HG03460 (cell line): Measurements from ENCODE around the gene EIF3C.
A peak's percentile ranks its signal among the peaks of the same experiment; 100 is the strongest.
"Not testable (repeated sequence)": the region's sequence is repeated elsewhere in the genome, so short reads cannot be mapped to it uniquely, and the experiment has no call there.

Experiments used
- ATAC-seq: cut with Tn5 transposase; IDR thresholded peaks from one replicate; pipeline ENCODE4 v1.9.1; 2021; ENCODE audit not compliant: unreplicated experiment

EIF3C gene, protein sequence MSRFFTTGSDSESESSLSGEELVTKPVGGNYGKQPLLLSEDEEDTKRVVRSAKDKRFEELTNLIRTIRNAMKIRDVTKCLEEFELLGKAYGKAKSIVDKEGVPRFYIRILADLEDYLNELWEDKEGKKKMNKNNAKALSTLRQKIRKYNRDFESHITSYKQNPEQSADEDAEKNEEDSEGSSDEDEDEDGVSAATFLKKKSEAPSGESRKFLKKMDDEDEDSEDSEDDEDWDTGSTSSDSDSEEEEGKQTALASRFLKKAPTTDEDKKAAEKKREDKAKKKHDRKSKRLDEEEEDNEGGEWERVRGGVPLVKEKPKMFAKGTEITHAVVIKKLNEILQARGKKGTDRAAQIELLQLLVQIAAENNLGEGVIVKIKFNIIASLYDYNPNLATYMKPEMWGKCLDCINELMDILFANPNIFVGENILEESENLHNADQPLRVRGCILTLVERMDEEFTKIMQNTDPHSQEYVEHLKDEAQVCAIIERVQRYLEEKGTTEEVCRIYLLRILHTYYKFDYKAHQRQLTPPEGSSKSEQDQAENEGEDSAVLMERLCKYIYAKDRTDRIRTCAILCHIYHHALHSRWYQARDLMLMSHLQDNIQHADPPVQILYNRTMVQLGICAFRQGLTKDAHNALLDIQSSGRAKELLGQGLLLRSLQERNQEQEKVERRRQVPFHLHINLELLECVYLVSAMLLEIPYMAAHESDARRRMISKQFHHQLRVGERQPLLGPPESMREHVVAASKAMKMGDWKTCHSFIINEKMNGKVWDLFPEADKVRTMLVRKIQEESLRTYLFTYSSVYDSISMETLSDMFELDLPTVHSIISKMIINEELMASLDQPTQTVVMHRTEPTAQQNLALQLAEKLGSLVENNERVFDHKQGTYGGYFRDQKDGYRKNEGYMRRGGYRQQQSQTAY

DNA sequence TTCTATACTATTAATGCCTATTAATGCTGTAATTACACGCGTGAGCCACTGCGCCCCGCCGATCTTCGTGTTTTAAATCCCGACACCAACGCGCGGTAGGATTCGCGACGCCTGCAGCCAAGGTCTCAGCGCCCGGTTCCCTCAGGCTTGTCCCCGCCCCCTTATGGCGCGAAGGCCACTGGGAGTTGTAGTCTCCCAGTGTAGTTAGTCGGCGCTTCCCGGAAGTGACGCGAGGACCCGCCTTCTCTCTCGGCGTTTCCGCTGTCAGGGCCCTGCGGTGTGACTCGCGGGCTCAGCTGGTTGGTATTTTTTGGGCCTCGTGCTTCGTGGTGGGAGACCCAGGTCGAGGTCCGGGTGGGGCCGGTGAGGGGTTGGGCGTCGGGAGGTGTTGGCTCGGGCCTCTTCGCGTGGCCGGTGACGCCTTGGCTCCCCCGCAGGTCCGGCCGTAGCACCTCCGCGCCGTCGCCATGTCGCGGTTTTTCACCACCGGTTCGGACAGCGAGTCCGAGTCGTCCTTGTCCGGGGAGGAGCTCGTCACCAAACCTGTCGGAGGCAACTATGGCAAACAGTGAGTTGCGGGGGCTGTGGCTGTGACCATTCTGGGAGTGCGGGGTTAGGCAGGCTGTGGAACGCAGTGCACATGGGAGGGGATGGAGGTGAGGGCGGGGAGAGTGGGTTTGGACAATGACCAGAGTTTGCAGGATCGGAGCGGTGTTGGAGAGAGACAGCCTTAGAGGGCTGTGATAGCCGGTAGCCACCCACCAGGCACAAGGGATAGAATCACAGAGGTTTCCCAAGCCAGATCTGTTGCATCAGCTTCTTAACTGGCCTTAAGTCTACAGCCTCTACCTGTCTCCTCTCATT, at the start of gene EIF3C:
Gene EIF3C (plus strand): TSS at position 245 of the 864 bp plus-strand sequence. CDS start 223 bp downstream, at position 468.
- ATAC-seq, result peak; percentile 95

DNA sequence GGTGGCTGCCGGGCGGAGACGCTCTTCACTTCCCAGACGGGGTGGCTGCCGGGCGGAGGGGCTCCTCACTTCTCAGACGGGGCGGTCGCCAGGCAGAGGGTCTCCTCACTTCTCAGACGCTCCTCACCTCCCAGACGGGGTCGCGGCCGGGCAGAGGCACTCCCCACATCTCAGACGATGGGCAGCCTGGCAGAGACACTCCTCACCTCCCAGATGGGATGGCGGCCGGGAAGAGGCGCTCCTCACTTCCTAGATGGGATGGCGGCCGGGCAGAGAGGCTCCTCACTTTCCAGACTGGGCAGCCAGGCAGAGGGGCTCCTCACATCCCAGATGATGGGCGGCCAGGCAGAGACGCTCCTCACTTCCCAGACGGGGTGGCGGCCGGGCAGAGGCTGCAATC, 45.0 kb upstream of the EIF3C start:
- ATAC-seq, result not testable (repeated sequence)

DNA sequence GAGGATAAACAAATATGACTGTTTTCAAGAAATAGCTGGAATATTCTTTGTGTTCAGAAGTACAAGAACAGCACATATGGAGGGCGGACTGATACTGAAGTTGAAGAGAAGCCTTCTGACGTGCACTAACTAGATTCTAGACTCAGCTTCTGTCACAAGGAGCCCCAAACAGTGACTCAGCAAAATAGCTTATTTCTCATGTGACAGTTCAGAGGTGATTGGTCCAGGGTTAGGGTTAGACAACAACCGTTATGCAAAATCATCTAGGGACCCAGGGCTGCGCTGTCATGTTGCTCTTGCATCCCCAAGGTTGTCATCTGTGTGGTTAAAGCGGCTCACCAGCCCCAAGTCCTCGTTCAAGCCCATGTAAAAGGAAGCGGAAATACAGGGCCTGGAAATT, 43.8 kb upstream of the EIF3C start:
- ATAC-seq, result not testable (repeated sequence)

DNA sequence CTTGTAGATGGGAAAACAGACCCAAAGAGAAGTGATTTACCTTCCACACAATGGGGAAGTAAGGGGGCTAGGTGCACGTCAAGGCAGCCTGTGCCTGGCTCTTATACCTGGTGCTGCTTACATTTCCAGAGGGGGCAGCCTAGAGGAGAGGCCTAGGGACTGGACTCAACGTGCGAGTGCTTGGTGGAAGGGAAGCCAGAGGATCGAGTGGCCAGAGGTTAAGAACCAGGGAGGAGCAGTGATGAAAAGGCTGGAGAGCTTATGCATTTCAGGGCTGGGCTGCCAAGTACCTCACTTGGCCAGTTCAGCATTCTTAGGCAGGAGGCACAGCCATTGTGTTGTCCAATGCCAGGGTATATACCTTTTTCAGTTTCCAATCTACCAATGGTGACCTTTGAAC, 43.1 kb upstream of the EIF3C start:
- ATAC-seq, result not testable (repeated sequence)

DNA sequence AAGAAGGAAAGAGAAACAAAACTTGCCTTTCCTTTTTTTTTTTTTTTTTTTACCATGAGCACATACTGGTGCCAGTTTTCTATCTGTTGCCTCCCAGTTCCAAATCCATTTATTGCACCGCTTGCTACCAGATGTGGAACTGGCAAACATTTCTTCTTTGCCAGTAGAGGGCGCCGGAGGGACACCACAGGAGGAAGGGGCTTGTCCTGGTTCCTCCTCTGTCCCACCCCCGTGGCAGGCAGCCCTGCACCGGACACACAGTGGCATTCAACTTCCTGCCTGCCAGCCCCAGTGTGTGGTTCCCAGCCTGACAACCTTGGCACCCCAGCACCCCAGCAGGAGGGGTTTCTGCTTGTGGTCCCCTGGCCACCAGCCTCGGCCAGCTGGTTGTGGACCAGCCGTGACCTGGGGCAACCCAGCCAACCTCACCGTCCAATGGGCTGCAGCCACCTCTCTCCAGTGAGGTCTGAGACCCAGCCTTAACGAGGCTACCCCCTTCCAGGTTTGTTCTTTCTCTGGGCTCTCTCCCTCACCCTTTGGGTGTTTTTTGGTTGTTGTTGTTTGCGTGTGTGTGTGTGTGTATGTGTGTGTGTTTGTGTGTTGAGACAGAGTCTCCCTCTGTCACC, 22.8 kb upstream of the EIF3C start:
- not testable (repeated sequence) for ATAC-seq

DNA sequence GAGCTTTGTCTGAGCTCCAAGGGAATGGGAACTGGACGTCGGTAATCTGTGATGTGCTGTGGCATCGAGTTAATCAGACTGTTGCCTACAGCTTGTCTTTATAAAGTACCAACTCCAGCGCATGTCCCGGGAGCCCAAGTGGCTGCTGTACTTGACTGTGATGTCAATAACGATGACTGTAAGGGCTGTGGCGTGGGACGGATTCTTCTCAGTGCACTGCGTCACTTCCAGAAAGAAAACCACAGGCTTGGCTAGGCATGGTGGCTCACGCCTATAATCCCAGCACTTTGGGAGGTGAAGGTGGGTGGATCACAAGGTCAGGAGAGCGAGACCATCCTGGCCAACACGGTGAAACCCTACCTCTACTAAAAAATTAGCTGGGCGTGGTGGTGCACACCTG, 21.8 kb upstream of the EIF3C start:
- not testable (repeated sequence) for ATAC-seq

DNA sequence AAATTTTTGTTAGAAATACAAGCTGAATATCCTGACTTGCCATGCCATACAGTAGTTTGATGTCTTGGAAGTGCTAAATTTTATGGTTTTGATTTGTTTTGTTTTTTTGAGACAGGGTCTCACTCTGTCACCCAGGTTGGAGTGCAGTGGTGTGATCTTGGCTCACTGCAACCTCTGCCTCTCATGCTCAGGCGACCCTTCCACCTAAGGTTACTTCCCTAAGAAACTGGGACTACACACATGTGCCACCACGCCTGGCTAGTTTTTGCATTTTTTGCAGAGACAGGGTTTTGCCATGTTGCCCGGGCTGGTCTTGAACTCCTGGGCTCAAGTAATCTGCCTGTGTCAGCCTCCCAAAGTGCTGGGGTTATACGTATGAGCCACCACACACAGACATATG, 19.5 kb upstream of the EIF3C start:
- not testable (repeated sequence) for ATAC-seq

DNA sequence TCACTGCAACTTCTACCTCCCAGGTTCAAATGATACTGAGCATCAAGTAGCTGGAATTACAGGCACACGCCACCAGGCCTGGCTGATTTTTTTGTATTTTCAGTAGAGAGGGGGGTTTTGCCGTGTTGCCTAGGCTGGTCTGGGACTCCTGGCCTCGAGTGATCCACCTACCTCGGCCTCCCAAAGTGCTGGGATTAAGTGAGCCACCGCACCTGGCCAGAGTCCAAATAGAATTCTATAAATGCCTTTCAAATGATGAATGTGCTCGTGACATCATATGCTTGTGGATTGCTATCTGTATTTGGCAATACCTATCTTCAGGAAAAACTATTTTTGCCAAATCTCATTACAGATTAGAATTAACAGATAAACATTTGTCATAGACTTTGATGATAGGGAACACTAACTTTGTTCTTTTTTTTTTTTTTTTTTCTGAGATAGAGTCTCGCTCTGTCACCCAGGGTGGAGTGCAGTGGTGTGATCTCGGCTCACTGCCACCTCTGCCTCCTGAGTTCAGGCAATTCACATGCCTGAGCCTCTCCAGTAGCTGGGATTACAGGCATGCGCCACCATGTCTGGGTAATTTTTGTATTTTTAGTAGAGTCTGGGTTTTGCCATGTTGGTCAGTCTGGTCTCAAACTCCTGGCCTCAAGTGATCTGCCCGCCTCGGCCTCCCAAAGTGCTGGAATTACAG, 17.9 kb upstream of the EIF3C start:
- ATAC-seq, result not testable (repeated sequence)

DNA sequence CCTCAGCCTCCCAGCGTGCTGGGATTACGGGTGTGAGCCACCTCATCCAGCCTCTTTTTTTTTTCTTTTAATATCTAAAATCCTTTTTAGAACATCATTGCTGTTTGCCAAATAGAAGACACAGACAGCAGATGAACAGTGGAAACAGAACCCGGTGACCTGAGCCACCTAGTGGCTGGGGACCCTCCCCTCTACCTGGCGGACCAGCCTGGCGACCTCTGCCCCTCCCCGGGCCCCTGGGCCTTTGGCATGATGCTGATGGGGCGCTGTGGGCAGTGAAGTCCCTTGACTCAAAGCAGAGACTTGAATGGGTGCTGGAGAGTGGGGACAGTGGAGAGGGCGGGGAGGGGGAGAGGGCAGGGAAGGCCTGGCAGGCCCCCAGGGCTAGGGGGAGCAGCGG, 11.5 kb upstream of the EIF3C start:
- ATAC-seq, result not testable (repeated sequence)

DNA sequence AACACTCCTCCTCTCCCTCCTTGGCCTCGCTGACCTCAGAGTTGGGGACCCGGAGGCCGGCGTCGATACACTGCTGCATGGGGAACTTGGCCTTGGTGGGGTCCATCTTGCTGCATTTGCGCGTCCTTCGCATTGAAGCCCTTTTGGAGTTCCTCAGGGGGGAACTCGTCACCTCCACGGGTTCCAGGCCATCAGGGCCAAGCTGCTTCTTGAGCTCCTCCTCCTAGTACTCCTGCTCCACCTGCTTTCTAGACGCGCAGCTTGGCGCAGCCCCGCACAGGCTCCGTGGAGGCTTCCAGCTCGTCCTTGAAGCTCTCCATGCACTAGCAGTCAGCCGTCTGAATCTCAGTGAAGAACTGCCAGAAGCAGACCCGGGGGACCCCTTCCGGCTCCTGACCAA, 10.9 kb upstream of the EIF3C start:
- not testable (repeated sequence) for ATAC-seq

DNA sequence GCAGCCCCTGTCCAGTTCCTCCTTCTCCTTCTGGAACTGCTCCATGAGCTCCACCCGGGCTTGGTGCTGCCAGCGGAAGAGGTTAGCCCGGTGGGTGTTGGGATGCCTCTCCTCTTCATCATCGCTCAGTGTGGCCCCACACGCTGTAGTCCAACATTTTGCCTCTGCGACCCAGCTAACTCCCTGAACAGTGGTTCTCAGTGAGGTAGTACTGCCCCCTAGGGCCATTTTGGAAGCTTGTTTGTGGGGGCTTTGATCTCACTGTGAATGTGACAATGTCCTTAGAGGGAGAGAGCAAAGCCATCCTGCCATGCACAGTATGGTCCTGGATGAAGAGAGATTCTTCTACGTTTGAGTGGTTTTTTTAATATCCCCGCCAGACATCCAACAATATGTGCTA, 9.9 kb upstream of the EIF3C start:
- ATAC-seq, result not testable (repeated sequence)

DNA sequence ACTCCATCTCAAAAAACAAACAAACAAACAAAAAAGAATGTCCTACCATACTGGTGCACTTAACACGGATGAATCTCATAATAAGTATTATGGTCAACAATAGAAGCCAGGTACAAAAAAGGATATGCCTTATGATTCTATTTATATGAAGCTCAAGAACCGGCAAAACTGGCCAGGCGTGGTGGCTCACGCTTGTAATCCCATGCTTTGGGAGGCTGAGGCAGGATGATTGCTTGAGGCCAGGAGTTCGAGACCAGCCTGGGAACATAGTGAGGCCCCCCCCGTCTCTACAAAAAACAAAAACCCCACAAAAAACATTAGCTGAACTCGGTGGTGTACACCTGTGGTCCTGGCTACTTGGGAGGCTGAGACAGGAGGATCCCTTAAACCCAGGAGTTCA, 7.0 kb upstream of the EIF3C start:
- ATAC-seq, result not testable (repeated sequence)

DNA sequence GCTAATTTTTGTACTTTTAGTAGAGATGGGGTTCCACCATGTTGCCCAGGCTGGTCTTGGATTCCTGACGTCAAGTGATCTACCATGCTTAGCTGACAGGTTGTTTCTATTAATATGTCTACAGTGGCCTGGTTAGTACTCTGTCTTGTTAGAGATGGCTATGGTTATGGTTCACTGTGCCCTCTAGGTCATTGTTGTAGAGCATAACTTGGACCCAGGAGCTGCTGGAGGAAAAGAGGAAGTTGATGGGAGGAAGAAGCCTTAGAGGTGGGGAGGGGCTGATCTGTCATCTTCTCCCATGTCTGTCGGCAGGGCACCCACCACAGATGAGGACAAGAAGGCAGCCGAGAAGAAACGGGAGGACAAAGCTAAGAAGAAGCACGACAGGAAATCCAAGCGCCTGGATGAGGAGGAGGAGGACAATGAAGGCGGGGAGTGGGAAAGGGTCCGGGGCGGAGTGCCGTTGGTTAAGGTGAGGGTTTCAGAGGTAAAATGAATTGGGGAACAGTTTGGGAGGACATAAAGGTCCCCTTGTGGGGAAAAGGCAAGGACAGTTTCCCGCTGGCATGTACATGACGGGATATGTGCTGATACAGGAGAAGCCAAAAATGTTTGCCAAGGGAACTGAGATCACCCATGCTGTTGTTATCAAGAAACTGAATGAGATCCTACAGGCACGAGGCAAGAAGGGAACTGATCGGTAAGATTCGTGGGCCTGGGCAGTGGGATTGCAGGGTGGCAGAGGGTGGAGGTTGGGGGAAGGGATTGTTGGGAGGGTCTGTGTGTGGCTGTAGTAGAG, 11.8 kb downstream of the EIF3C start:
- not testable (repeated sequence) for ATAC-seq

DNA sequence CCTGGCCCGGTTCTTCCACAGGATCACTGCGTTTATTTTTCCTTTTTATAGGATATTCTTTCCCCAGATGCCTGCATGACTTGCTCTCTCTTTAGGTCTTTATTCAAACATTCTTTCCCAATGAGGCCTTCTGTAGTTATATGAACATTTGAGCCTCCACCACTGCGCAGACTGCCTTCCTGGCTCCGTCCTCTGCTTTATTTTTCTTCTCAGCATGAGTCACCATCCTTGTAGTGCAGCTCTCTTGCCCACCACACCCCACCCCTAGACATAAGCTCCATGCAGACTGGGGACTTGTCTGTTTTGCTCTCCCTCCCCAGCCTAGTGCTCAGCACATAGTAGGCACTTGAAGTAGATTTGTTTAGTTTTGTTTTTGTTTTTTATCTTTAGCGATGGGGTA, 20.0 kb downstream of the EIF3C start:
- ATAC-seq, result not testable (repeated sequence)

DNA sequence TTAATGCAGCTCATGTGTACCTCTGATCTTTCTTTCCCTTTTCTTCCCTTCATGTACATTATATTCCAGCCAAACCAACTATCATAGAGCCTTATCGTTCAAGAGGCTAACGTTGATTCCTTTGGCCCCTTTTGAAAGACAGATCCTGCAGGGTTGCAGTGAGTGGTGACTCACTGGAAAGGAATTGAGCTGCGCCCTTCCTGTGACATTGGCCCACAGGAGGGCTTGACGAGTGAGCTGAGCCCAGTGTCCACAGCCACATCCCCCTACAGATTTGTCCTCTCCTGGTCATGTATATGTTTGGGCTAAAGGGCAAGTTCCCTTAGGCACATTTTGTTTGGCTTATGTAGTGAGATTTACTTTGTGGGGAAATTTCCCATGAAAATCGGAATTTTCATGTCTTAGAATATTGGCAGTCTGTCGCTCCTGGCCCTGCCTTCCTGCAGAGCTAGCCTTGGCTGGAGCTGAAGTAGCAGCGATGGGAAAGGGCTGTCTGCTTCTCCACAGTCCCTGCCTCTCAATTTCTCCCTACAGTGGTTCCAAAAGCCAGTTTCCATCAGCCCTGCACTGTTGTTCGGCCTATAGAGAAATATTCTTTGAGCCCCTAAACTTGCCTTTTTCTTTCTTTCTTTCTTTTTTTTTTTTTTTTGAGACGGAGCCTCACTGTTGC, 21.3 kb downstream of the EIF3C start:
- not testable (repeated sequence) for ATAC-seq

DNA sequence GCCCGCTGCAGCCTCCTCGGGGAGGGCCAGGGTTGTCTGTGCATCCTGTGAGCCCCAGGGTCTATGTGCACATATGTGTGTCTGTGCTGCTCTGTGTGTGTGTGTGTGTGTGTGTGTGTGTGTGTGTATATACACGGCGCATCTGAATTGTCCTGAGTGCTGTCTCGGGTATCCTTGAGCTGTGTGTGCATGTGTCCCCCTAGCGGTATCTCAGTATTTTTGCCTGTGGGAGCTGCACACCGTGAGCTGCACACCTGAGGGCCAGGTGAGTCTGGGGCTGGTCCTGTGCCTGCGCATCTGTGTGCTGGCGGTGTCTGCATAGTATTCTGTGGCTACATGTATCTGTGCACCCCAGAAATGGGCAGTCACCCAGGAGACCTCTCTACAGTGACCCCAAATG, 28.5 kb downstream of the EIF3C start:
- not testable (repeated sequence) for ATAC-seq

DNA sequence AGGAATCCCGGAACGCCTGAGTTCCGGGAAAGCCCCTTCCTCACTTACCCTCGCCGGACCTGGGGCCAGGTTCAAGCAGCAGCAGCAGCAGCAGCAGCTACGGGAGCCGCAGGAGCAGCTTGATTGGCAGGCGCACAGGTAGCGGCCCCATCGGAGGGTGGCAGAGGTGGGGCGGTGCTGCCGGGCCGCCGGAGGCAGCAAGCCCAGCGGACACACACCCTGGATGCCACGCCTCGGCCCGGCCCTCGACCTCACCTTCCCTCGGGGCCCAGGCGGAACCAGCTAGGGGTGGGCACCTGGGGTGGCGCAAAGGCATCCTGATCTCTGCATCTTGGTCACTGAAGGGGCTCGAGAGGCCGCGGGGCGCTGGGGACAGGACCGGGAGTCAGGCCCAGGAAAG, 29.4 kb downstream of the EIF3C start:
- not testable (repeated sequence) for ATAC-seq

DNA sequence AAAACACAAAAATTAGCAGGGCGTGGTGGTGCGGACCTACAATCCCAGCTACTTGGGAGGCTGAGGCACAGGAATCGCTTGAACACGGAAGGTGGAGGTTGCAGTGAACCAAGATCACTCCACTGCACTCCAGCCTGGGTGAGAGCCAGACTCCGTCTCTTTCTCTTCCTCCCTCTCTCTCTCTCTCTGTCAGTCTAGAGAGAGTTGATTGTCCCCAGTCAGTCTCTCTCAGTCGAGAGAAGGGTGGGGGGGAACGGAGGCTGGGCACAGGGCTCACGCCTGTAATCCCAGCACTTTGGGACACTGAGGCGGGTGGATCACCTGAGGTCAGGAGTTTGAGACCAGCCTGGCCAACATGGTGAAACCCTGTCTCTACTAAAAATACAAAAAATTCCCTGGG, 30.0 kb downstream of the EIF3C start:
- not testable (repeated sequence) for ATAC-seq
